Coronary artery (tissue), 2 donors: ENCODE results near the gene RRM1.

Experiments used
- DNase-seq: peaks from one replicate; pipeline ENCODE4 v3.0.0-alpha.2; 2017; ENCODE audit warnings: low spot score
- H3K27ac ChIP-seq, 2 donors: fragments of 200-600 bp; sonication (generic); one replicate each; pipeline ENCODE4 v1.5.1; 2016 to 2019
- H3K4me3 ChIP-seq: fragments of 200-600 bp; sonication (generic); 2 replicates; pipeline ENCODE4 v1.5.1; 2016; ENCODE audit warnings: mild to moderate bottlenecking, moderate library complexity
- TF ChIP-seq, protein P1 (sequence below): fragments of 200-600 bp; sonication (generic); IDR thresholded peaks from one replicate; pipeline ENCODE4 v1.5.1; 2019; ENCODE audit warnings: antibody characterized with exemption

The RRM1 gene

DNA sequence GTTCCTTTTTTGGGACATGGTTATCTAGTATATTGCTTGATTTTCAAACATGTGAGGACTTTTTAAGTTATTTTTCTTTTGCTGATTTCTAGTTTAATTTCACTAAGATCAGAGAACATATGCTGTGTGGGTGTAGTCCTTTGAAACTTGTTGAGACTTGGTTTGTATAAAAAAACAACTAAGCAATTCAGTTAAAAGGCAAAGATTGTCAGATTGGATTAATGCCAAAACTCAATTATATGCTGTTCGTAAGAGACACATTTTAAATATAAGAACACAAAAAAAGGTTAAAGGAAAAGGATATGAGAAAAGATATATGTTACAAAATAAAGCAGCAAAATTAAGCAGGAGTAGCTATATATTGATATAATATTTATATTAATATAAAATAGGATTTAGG, 17.8 kb upstream of the RRM1 start:
- no peak for DNase-seq
- no peak overlapping the region for H3K27ac ChIP-seq
- no peak overlapping the region for H3K4me3 ChIP-seq
- TF ChIP-seq, protein P1, sequence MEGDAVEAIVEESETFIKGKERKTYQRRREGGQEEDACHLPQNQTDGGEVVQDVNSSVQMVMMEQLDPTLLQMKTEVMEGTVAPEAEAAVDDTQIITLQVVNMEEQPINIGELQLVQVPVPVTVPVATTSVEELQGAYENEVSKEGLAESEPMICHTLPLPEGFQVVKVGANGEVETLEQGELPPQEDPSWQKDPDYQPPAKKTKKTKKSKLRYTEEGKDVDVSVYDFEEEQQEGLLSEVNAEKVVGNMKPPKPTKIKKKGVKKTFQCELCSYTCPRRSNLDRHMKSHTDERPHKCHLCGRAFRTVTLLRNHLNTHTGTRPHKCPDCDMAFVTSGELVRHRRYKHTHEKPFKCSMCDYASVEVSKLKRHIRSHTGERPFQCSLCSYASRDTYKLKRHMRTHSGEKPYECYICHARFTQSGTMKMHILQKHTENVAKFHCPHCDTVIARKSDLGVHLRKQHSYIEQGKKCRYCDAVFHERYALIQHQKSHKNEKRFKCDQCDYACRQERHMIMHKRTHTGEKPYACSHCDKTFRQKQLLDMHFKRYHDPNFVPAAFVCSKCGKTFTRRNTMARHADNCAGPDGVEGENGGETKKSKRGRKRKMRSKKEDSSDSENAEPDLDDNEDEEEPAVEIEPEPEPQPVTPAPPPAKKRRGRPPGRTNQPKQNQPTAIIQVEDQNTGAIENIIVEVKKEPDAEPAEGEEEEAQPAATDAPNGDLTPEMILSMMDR = no peak

DNA sequence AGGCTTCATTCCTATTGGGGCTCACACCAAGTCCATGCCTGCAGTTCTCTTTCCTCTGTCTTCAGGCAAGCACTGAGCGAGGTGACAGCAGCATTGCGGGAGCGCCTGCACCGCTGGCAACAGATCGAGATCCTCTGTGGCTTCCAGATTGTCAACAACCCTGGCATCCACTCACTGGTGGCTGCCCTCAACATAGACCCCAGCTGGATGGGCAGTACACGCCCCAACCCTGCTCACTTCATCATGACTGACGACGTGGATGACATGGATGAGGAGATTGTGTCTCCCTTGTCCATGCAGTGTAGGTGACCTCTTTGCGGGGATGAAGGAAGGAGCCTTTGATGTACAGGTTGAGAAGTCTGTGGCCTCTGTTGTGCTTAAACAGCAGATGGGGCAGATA, 11.4 kb upstream of the RRM1 start:
- no peak for DNase-seq
- Histone ChIP-seq H3K27ac (no peak overlapping the region), H3K4me3 (no peak overlapping the region)
- TF ChIP-seq, protein P1 = no peak

DNA sequence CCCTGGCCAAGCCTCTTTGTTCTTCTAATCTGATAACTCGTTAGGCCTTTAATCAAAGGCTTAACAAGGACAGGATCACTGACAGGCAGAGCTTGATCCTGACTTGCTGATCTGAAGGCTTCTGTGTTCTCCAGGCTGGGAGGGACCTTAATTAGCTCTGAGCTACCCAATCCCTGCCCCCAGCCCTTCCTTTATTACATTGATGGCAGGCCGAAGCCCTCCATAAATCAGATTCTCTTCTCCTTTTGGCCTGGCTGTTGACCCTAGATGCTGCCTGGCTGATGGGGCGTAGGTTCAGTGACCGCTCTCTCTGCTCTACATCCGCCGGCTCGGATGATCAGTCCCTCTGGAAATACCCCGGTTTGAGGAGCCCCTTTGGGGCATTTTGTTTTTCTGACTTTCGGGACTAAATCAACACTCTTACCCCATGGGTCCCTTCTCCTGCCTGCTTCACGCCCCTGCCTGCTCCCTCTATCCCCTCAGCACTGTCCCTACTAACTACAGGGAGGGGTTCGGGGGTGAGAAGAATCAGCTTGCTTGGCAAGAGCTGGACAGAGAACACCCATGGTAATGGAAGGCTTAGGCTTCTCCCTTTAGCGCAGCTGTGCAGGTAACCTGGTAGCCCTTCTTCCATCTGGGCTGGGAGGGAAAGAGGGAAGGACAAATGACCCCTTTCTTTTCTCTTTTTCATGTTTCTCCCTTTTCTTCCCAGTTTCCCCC, 10.0 kb upstream of the RRM1 start:
- no peak for DNase-seq
- Histone ChIP-seq H3K4me3 (no peak overlapping the region), H3K27ac (no peak overlapping the region)
- TF ChIP-seq, protein P1 = no peak

DNA sequence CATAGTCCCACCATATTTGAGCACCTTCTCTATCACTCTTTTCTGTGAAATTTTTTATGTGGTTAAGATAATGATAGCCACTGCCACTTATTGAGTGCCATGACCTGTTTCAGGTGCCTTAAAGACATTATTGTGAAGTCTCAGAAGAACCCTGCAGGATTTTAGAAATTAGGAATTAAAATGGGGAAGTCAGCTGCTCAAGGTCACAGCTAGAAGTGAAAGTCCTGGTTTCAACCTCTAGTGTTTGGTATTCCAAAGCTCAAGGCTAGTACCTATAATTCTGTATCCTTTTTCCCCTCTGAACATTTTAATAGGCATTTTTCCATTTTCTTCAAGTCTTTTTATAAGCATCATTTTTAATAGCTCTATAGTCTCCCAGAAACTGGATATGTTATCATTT, 9.0 kb upstream of the RRM1 start:
- TF ChIP-seq, protein P1 = no peak
- no peak for DNase-seq
- H3K27ac ChIP-seq = no peak overlapping the region
- H3K4me3 ChIP-seq = no peak overlapping the region

DNA sequence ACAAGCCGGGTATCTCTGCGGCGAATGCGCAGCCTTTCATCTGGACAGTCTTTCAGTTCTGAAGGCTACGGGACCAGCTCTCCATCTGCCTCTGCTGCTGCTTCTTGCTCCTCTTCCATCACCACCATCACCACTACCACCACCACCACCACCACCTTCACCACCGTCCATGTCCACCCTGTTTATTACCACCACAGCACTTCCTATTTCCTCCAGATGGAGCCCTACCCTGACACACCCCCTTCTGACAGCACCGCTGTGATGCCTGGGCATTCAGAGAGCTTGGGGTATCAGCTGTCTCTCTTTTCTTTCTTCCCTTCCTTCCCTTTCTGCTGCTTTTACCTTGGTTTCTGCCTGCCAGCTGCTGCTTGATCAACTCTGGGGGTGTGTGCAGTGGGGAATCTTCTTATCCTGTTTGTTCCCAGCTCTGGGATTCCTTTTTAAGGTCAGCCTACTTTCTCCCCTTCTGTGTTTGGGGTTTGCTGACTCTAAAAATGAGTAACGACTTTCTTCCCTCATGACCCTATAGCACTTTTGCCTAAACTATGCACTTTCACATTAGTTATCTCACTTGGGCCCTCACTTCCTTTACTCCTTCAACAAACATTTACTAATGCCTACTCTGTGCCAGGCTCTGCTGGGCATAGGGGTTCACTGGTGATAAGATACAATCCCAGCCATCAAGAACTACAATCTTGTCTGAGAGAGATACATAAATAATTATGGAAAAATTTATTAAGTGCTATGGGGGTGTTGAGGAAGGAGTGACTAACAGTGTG, 7.8 kb upstream of the RRM1 start:
- Histone ChIP-seq H3K27ac (no peak overlapping the region), H3K4me3 (no peak overlapping the region)
- DNase-seq = no peak
- TF ChIP-seq, protein P1 = no peak

DNA sequence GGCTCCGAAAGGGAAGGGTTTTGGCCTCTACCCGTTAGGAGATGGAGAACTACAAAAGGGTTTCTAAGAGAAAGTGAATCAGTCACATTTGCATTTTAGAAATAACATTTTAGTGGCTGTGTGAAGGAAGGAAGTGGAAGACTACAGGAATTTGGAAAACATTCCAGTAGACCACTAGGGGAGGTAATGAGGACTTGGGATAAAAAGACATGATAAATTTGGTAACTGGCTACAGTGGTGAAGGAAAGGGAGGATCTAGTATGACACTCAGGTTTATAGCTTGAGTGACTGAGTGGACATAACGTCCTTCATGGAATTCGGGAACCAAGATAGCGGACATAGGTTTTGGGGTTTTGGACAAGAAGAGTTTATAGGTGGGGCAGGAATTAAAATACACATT, 7.0 kb upstream of the RRM1 start:
- H3K27ac ChIP-seq = no peak overlapping the region
- TF ChIP-seq, protein P1 = no peak
- H3K4me3 ChIP-seq = no peak overlapping the region
- DNase-seq = no peak

DNA sequence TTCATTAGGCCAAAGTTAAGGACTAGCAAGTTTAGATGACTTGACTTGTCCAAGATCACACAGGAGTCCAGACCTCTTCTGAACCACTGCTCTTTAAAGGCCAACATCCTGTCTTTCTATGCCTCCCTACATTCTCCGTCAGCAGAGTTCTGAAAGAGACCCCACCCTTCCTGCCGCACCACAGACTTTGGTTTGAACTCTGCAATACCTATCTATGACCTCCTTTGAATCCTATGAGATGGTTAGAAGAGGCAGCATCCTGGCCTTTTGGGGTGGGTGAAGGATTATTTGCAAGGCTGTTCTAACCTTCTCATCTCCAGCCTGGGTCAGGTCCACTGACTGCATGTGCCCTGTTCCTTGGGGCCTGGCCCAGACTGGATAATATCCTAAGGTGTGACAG, 4.3 kb upstream of the RRM1 start:
- TF ChIP-seq, protein P1 = no peak
- DNase-seq = no peak
- Histone ChIP-seq H3K4me3 (no peak overlapping the region), H3K27ac (no peak overlapping the region)
